Mononuclear cell (primary cell): ENCODE data around the gene CHGA. TPM values are rescaled to one million over a fixed set of nuclear protein-coding genes. Genes with fewer than 3 reads are reported as not detected.

Source experiments
- H3K27me3 ChIP-seq: 2 replicates; pipeline ENCODE4 v1.6.0; 2011; ENCODE audit warnings: low read length, control low read depth; ENCODE audit not compliant: insufficient read depth
- H3K4me1 ChIP-seq: 2 replicates; pipeline ENCODE4 v1.5.1; 2011; ENCODE audit warnings: mild to moderate bottlenecking, low read length, control low read depth; ENCODE audit not compliant: insufficient read depth
- H3K4me3 ChIP-seq: 2 replicates; pipeline ENCODE4 v1.5.1; 2011; ENCODE audit warnings: mild to moderate bottlenecking, low read length, moderate library complexity
- H3K9me3 ChIP-seq: 2 replicates; pipeline ENCODE4 v1.5.1; 2011; ENCODE audit warnings: low read depth, mild to moderate bottlenecking, control low read depth, low read length
- total RNA-seq: library from RNA; depleted of rRNA; stranded (reverse); fragments of >200 nt; gene quantifications from one replicate; pipeline ENCODE4 v1.2.3, GENCODE V29; 2012

The CHGA gene
- total RNA-seq, 1 donor: not detected

DNA sequence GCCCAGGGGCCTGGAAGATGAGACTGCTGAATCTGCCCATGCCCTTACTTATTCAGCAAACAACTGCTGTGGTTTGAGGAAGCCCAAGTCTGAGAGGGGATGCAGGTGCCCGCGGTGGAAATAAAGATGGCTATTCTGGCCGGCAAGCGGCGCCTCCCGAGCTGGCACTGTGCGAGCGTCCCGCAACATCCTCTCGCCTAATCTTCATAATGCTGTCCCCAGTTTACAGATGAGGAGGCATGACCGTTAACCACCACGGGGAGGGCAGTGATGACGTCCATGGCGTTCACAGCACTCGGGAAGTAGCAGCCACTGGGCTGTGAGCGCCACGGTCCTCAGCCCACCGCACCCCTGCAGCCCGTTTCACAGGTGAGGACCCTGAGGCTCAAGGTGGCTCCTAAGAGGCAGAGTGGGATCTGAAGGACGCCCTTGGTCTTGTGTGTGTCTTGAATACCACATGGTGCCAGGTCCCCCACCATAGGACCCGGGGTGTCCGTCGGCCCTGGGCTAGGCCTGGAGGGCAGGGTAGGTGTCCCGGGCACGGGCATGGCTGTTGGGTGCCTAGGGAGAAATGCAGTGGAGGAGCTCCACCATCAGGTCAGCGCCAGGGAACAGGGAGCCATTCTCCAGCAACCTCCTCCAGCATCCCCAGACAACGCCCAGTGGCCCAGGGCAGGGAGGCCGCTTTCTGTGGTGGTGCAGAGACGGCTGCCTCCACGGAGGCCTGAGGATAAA, 20.2 kb downstream of the CHGA start:
- H3K9me3 ChIP-seq: no peaks in the 10 kb centered on the region
- no peaks in the 10 kb centered on the region for H3K4me1 ChIP-seq
- no peak overlapping the region for H3K4me3 ChIP-seq
- H3K27me3 ChIP-seq: no peaks in the 10 kb centered on the region

DNA sequence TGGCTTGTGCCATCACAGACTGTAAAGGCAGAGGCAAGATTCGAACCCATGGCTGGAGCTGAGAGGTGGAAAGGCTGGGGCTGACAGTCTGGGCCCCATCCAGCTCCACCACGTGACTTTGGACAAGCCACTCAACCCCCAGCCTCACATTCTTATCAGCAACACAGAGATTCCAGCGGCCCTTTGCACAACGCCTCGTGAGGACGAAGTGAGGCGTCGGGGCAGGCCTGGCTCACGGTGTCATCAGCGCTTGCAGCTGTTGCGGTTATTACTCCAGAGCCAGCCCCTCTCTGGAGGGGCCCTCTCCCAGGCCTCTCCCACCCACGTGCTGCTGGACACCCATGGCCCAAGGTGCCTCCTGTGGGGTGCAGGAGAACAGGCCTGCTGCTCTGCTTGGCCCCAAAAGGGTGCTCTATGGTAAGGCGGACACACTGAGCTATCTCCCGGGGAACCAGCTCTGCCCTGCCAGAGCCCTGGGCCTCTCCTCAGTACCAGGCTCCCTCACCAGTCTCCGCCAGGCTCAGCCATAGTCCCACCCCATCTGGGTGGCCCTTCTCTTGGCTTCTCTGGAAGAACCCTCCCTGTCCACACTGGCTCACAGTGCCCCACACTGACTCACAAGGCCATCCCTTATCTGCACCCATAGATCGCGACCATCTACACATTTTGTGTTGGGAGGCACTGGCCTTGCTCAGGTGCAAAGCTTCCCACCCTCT, 21.1 kb downstream of the CHGA start:
- Histone ChIP-seq H3K9me3 (no peaks in the 10 kb centered on the region), H3K4me1 (no peaks in the 10 kb centered on the region), H3K4me3 (no peak overlapping the region), H3K27me3 (no peaks in the 10 kb centered on the region)

- Histone ChIP-seq H3K27me3 (no peaks in the 10 kb centered on the region), H3K4me3 (no peak overlapping the region), H3K4me1 (no peaks in the 10 kb centered on the region), H3K9me3 (no peaks in the 10 kb centered on the region)
Measured at GRCh38 chr14:92944976-92945375, 22.0 kb downstream of the CHGA start.

GRCh38 chr14:92945544-92945943, 22.6 kb downstream of the CHGA start:
- Histone ChIP-seq H3K4me3 (no peak overlapping the region), H3K4me1 (no peaks in the 10 kb centered on the region), H3K9me3 (no peaks in the 10 kb centered on the region), H3K27me3 (no peaks in the 10 kb centered on the region)

- H3K27me3 ChIP-seq: no peaks in the 10 kb centered on the region
- H3K9me3 ChIP-seq: no peaks in the 10 kb centered on the region
- no peak overlapping the region for H3K4me3 ChIP-seq
- no peaks in the 10 kb centered on the region for H3K4me1 ChIP-seq
Measured at GRCh38 chr14:92945959-92946846, 23.3 kb downstream of the CHGA start.

GRCh38 chr14:92946847-92947545, 24.0 kb downstream of the CHGA start:
- Histone ChIP-seq H3K4me1 (no peaks in the 10 kb centered on the region), H3K4me3 (no peak overlapping the region), H3K27me3 (no peaks in the 10 kb centered on the region)

GRCh38 chr14:92948647-92949046, 25.7 kb downstream of the CHGA start:
- H3K9me3 ChIP-seq: no peaks in the 10 kb centered on the region
- H3K4me3 ChIP-seq: no peak overlapping the region
- H3K4me1 ChIP-seq: no peaks in the 10 kb centered on the region
- no peaks in the 10 kb centered on the region for H3K27me3 ChIP-seq

More at GRCh38 chr14:92946847-92947545, 24.0 kb downstream of the CHGA start:
- no peaks in the 10 kb centered on the region for H3K9me3 ChIP-seq

DNA sequence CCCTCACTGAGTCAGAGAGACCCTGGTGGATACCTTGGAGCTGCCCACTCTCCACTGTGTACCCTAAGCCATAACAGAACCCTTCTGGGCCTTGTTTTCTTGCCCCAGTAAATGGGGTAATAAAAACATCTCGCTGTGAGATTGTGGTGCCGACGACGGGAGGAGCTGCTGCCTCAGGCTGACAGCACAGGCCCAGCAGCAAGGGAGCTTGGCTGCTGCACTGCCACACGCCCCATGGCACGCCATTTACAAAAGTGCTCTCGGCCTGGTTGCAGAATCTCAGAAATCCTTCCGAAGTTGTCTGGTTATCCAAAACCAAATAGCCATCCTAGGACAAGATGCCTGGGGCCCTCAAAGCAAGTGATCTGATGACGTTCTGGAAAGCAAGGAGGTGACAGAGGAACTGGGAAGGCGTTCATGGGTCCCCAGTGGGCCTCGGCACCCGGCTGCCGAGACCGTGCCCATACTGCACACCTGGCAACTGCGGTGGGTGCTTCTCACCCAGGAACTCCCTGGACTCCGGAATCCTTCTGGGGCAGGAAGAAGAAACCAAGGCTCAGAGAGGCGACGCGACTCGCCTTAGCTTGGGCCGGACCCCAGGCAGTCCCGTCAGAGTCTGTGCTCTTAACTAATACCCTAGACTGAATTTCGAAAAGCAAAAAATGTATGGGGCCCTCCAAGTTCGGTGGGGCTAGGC, 26.7 kb downstream of the CHGA start:
- H3K4me3 ChIP-seq: no peak overlapping the region
- no peaks in the 10 kb centered on the region for H3K9me3 ChIP-seq
- H3K27me3 ChIP-seq: no peaks in the 10 kb centered on the region
- H3K4me1 ChIP-seq: no peaks in the 10 kb centered on the region

DNA sequence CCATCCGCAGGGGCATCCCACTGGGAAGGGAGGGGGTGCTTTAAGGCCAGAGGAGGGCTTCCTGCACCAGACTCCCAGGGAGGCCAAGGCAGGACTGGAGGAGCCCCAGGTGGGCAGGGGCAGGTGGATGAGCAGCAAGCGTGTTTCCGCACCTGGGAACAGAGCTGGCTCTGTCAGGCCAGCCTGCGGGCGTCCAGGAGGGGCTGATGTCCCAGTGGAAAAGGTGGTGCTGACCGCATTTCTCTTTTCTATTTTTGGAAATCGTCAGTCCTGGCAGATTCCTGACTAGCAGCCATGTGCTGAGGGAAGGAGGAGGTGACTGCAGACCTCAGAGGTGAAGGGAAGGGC, 27.2 kb downstream of the CHGA start:
- no peaks in the 10 kb centered on the region for H3K9me3 ChIP-seq
- H3K27me3 ChIP-seq: no peaks in the 10 kb centered on the region
- no peak overlapping the region for H3K4me3 ChIP-seq
- H3K4me1 ChIP-seq: no peaks in the 10 kb centered on the region

GRCh38 chr14:92950773-92951172, 27.8 kb downstream of the CHGA start:
- Histone ChIP-seq H3K27me3 (no peaks in the 10 kb centered on the region), H3K9me3 (no peaks in the 10 kb centered on the region), H3K4me3 (no peak overlapping the region), H3K4me1 (no peaks in the 10 kb centered on the region)

DNA sequence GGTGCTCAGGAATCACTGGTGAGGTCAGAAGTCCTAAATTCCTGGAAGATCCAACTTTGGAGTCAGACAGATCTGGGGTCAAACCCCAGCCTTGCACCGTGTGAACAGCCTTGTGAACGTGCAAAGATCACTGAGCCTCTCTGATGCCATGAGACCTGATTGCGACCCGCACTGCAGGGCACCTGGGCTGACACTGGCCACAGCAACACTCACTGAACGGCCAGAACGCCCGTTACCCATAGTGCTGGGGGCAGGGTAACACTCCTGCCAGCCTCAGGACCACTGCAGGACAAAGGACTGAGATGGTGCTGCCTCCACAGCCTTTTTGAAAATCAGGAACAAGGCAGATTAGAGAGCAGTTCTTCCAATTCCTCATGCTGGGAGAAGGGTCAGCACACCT, 28.3 kb downstream of the CHGA start:
- Histone ChIP-seq H3K4me1 (no peaks in the 10 kb centered on the region), H3K4me3 (no peak overlapping the region), H3K27me3 (no peaks in the 10 kb centered on the region), H3K9me3 (no peaks in the 10 kb centered on the region)

- Histone ChIP-seq H3K4me3 (no peak overlapping the region), H3K27me3 (no peaks in the 10 kb centered on the region), H3K9me3 (no peaks in the 10 kb centered on the region)
Measured at GRCh38 chr14:92951912-92952471, 29.0 kb downstream of the CHGA start.

GRCh38 chr14:92952481-92953298, 29.7 kb downstream of the CHGA start:
- Histone ChIP-seq H3K4me1 (no peaks in the 10 kb centered on the region), H3K27me3 (no peaks in the 10 kb centered on the region), H3K9me3 (no peaks in the 10 kb centered on the region), H3K4me3 (no peak overlapping the region)

More at GRCh38 chr14:92951912-92952471, 29.0 kb downstream of the CHGA start:
- no peaks in the 10 kb centered on the region for H3K4me1 ChIP-seq
